GM12801 (cell line): ENCODE data around the gene INPPL1.

Source experiments
- CTCF ChIP-seq: IDR thresholded peaks from one replicate; pipeline ENCODE4 v1.5.1; 2011; ENCODE audit warnings: control low read depth; ENCODE audit not compliant: insufficient read length; ENCODE audit errors: extremely low read depth

The INPPL1 gene

DNA sequence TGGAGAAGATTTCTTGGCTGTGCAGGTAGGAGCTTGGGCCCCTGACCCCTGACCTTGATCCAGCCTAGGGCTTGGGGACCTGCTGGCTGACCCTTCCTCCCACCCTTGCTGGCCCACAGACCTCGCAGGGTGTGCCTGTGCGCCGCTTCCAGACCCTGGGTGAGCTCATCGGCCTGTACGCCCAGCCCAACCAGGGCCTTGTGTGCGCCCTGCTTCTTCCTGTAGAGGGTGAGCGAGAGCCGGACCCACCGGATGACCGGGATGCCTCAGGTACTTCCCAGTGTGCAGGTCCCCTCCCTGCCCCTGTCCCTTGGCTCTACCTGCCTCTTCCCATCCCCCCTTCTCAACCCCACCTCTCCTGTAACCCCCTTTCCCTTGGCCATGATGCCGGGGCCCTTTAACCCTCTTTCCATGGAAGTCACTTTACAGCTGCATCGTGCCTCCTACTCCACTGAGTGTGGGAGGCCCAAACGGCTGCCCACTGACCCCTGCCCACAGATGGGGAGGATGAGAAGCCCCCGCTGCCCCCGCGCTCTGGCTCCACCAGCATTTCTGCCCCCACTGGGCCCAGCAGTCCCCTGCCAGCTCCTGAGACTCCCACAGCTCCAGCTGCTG is 3.8 kb downstream of the INPPL1 start:
- TF ChIP-seq CTCF: no peak

GRCh38 chr11:72228844-72229231 is 4.3 kb downstream of the INPPL1 start:
- TF ChIP-seq CTCF: no peak

DNA sequence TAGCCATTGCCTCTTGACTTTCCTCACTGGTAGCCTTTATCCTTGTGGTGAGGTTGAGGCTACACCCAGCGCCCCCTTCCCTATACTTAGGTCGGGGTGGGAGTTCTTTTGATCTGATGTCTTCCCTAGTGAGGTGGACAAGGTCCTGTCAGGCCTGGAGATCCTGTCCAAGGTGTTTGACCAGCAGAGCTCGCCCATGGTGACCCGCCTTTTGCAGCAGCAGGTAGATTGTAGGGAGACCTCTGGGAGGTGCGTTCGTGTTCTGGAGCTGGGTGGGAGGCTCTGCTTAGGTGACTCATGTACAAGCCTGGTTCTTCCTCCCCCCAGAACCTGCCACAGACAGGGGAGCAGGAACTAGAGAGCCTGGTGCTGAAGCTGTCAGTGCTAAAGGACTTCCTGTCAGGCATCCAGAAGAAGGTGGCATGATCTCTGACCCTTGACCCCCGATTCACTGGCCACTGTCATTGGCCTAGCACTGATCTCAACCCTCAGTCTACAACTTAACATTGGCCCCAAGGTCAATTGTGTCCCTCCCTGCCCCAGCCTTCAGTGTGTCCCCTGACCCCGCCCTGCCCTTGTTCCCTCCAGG is 4.9 kb downstream of the INPPL1 start:
- no peak for TF ChIP-seq CTCF

GRCh38 chr11:72229925-72230763 is 5.6 kb downstream of the INPPL1 start:
- no peak for TF ChIP-seq CTCF

DNA sequence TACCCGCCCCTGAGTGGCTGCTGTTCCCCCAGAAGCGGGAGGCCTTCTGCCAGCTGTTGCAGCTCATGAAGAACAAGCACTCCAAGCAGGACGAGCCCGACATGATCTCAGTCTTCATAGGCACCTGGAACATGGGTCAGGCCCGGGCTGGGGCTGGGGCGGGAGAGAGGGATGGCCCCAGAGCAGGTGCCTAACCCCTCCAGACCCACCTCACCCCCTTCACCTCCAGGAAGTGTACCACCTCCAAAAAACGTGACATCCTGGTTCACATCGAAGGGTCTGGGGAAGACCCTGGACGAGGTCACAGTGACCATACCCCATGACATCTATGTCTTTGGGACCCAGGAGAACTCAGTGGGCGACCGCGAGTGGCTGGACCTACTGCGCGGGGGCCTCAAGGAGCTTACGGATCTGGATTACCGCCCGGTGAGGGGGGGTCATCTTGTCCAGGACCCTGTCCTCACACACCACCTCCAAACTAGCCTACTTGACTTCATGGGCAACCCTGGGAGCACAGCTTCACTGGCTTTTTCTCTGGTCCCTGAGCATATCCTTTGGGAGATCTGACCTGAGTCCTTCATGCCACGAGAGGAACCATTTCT is 6.3 kb downstream of the INPPL1 start:
- TF ChIP-seq CTCF: no peak

DNA sequence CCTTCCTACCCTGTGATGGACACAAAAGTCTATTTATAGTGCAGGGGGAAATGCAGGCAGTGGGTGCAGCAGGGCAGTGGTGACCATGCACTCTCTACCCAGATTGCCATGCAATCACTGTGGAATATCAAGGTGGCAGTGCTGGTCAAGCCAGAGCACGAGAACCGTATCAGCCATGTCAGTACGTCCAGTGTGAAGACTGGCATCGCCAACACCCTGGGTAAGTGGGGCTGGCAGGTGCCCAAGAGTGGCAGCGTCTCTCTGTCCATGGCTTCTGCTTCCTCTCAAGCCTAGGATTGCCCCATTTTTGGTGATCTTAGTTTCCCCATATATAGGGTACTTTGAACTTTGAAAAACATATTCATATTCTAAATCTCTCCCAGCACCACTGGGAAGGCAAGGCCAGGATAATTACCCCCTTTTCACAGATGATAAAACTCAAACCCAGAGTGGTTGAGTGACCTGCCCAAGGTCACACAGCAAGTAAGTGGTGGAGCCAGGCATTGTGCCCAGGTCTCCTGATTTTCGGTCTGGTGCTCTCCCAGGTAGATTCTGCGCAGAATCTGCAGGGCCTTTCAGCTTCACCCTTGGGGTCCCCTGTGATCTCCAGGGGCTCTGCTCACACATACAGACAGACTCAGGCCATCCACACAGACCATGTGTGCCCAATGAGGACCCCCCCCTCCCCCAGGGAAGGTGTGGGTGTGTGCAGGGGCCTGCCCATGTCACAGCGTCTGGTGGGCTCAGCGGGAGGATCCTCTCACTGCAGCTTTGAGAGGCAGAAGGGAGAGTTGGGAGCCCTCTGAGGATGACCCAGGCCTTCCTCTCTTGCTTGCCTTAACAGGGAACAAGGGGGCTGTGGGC is 7.1 kb downstream of the INPPL1 start:
- no peak for TF ChIP-seq CTCF
